A549 (cell line): Measurements from ENCODE around the gene SLC66A3. TPM values are rescaled to one million over a fixed set of nuclear protein-coding genes. Genes with fewer than 3 reads are reported as not detected.
"Not testable (repeated sequence)": the region's sequence is repeated elsewhere in the genome, so short reads cannot be mapped to it uniquely, and the experiment has no call there.

Source experiments
- ATAC-seq, 2 experiments: fragments of 200-7000 bp in 1 of 2; fragments of >200 bp in 1 of 2; cut with Nextera tagmentation in 1 of 2; cut with Tn5 transposase in 1 of 2; 3 replicates each; pipeline versions ENCODE4 v1.8.0 to v1.9.1; 2018 to 2020; ENCODE audit warnings: mild to moderate bottlenecking in 1 of 2, moderate library complexity in 1 of 2
- CTCF ChIA-PET: fragments of 300-600 bp; sonication (Branson Sonifier 250); formaldehyde crosslinking; extraction: SDS; loops from one replicate; lab custom pipeline; 2021; ENCODE audit warnings: antibody characterized with exemption, inconsistent platforms; lab: Yijun Ruan, JAX
- POLR2A ChIA-PET: fragments of 350-600 bp; formaldehyde crosslinking; extraction: SDS; loops from one replicate; lab custom pipeline; 2021; ENCODE audit warnings: antibody characterized with exemption, inconsistent platforms; lab: Yijun Ruan, JAX
- DNase-seq, 2 experiments: peaks; one replicate each; pipeline versions ENCODE4 v3.0.0 to v3.0.0-alpha.2; 2011 to 2016; ENCODE audit warnings: low read depth in 1 of 2, low spot score in 1 of 2
- FAIRE-seq: peaks from 2 replicates; lab custom pipeline; 2011; peaks lifted over from hg19 to GRCh38; lab: Jason Lieb, UNC
- H3K27ac ChIP-seq, 2 experiments: fragments of >200 bp; sonication (Bioruptor Twin); formaldehyde crosslinking; 3 replicates each; pipeline ENCODE4 v1.5.1; 2016 to 2017
- H3K4me1 ChIP-seq: fragments of >200 bp; sonication (Bioruptor Twin); formaldehyde crosslinking; 3 replicates; pipeline ENCODE4 v1.6.1; 2016
- H3K4me2 ChIP-seq: fragments of >200 bp; sonication (Bioruptor Twin); formaldehyde crosslinking; 3 replicates; pipeline ENCODE4 v1.6.1; 2016
- H3K4me3 ChIP-seq: fragments of >200 bp; sonication (Bioruptor Twin); formaldehyde crosslinking; 3 replicates; pipeline ENCODE4 v1.5.1; 2016
- H3K9me3 ChIP-seq: fragments of >200 bp; sonication (Bioruptor Twin); formaldehyde crosslinking; 3 replicates; pipeline ENCODE4 v1.6.1; 2016
- ATOH8 ChIP-seq: fragments of 250-450 bp; sonication (Bioruptor Pico); IDR thresholded peaks from 2 replicates; pipeline ENCODE4 v1.5.0; 2020; ENCODE audit warnings: low read depth, mild to moderate bottlenecking, moderate library complexity
- BCL3 ChIP-seq: fragments of >200 bp; sonication (Bioruptor Twin); formaldehyde crosslinking; IDR thresholded peaks from 3 replicates; pipeline ENCODE4 v1.6.1; 2016
- CBX8 ChIP-seq: fragments of 200-600 bp; sonication (generic); IDR thresholded peaks from 2 replicates; pipeline ENCODE4 v1.6.1; 2016
- CHD2 ChIP-seq: fragments of 150-350 bp; IDR thresholded peaks from 2 replicates; pipeline ENCODE4 v1.6.1; 2014; ENCODE audit warnings: low read length; ENCODE audit not compliant: partially characterized antibody
- FOXS1 ChIP-seq: fragments of 250-450 bp; sonication (Bioruptor Pico); IDR thresholded peaks from 2 replicates; pipeline ENCODE4 v1.5.0; 2020; ENCODE audit warnings: mild to moderate bottlenecking, moderate library complexity
- GATA3 ChIP-seq: IDR thresholded peaks from 2 replicates; pipeline ENCODE4 v1.6.1; 2012; ENCODE audit warnings: borderline replicate concordance
- HDAC2 ChIP-seq: fragments of 200-600 bp; sonication (generic); IDR thresholded peaks from 2 replicates; pipeline ENCODE4 v1.6.1; 2016
- HES2 ChIP-seq: fragments of >200 bp; sonication (Bioruptor Twin); formaldehyde crosslinking; IDR thresholded peaks from 2 replicates; pipeline ENCODE4 v1.6.1; 2016
- KDM1A ChIP-seq: fragments of 200-600 bp; sonication (generic); IDR thresholded peaks from 2 replicates; pipeline ENCODE4 v1.6.1; 2016; ENCODE audit warnings: low read depth, mild to moderate bottlenecking
- MYC ChIP-seq: IDR thresholded peaks from 2 replicates; pipeline ENCODE4 v1.6.1; 2012; ENCODE audit warnings: mild to moderate bottlenecking, inconsistent platforms, low read length, improper control_type of control experiment, borderline replicate concordance
- PHF8 ChIP-seq: fragments of 200-600 bp; sonication (generic); IDR thresholded peaks from 2 replicates; pipeline ENCODE4 v1.6.1; 2016; ENCODE audit warnings: low read depth, mild to moderate bottlenecking, antibody characterized with exemption, moderate library complexity, borderline replicate concordance
- RFX5 ChIP-seq: fragments of 450-650 bp; IDR thresholded peaks from 2 replicates; pipeline ENCODE4 v1.7.1; 2014; ENCODE audit warnings: antibody characterized with exemption, mild to moderate bottlenecking, moderate library complexity
- TP53 ChIP-seq: fragments of 250-450 bp; sonication (Bioruptor Pico); IDR thresholded peaks from 2 replicates; pipeline ENCODE4 v1.5.0; 2021; ENCODE audit warnings: mild to moderate bottlenecking, moderate library complexity
- ZFP36 ChIP-seq: fragments of 450-650 bp; IDR thresholded peaks from 2 replicates; pipeline ENCODE4 v1.6.1; 2014; ENCODE audit warnings: borderline replicate concordance; ENCODE audit not compliant: partially characterized antibody
- whole genome bisulfite sequencing: methylation state at CpG from one replicate; pipeline ENCODE4 v1.1.6; 2017; ENCODE audit errors: missing lambda C conversion rate; 5-methylcytosine and 5-hydroxymethylcytosine counted together
- polyA plus RNA-seq, 4 experiments: library from polyadenylated mRNA; depleted of rRNA in 3 of 4; stranded (reverse); fragments of >200 nt; fragmentation: RNase III in 1 of 4; extraction: RNeasy Plus Mini Kit Qiagen cat#74134 plus additional on column Dnase treatment in 1 of 4; gene quantifications; 2 replicates in 3 of 4; 3 replicates in 1 of 4; pipeline ENCODE4 v1.2.3, GENCODE V29; 2011 to 2017

Gene SLC66A3
- polyA plus RNA-seq, 2 of the 4 experiments (the other 2 are of a cell fraction), result 24.9 to 69.8 TPM

GRCh38 chr2:11160731-11161455 is 5.6 kb downstream of the SLC66A3 start:
- POLR2A ChIA-PET, result no interaction called here
- Histone ChIP-seq H3K4me3 (no peak overlapping the region), H3K4me1 (peaks cover 8% of the 10 kb centered on the region; the same call in 2 of the 3 replicates), H3K9me3 (no peaks in the 10 kb centered on the region), H3K27ac (no peak overlapping the region), H3K4me2 (no peak overlapping the region)
- DNase-seq (no peak), ATAC-seq (no peak), FAIRE-seq (no peak)
- CTCF ChIA-PET, result interaction anchor here (1.2 to 1.8 kb wide), 5 partner anchors 28 to 423 kb away, joined by 3 to 14 read pairs (median 4); a partner anchor contains a TSS
- no peak for TF ChIP-seq KDM1A
- WGBS, result 84% methylated on average over 15 of the region's 15 CpGs

GRCh38 chr2:11161747-11162146 is 6.5 kb downstream of the SLC66A3 start:
- Histone ChIP-seq H3K27ac (no peak overlapping the region), H3K9me3 (no peaks in the 10 kb centered on the region), H3K4me3 (no peak overlapping the region), H3K4me1 (no peaks in the 10 kb centered on the region), H3K4me2 (no peak overlapping the region)
- no peak for DNase-seq
- TF ChIP-seq FOXS1 (CRISPR knock-in tag), result no peak
- TF ChIP-seq CHD2, result no peak
- no peak for TF ChIP-seq PHF8
- TF ChIP-seq KDM1A, result no peak
- no peak for TF ChIP-seq ATOH8 (CRISPR knock-in tag)
- no peak for TF ChIP-seq ZFP36
- no peak for TF ChIP-seq MYC
- no peak for TF ChIP-seq RFX5
- no peak for ATAC-seq
- FAIRE-seq, result no peak
- ChIA-PET POLR2A (no interaction called here), CTCF (interaction anchor here (0.7 to 1.8 kb wide), 7 partner anchors 10 to 421 kb away, joined by 3 to 14 read pairs (median 4); a partner anchor contains a TSS)
- WGBS, result 97% methylated on average over 4 of the region's 4 CpGs

GRCh38 chr2:11163439-11164317 is 8.4 kb downstream of the SLC66A3 start:
- Histone ChIP-seq H3K27ac (no peak overlapping the region), H3K4me1 (no peaks in the 10 kb centered on the region), H3K4me3 (no peak overlapping the region), H3K4me2 (no peak overlapping the region), H3K9me3 (no peaks in the 10 kb centered on the region)
- no peak for DNase-seq
- ATAC-seq, result no peak
- POLR2A ChIA-PET, result interaction anchor here (1.2 kb wide), 1 partner anchor 8 kb away, joined by 5 read pairs; the partner anchor contains the start of gene SLC66A3
- 88% methylated on average over 16 of the region's 16 CpGs for WGBS
- CTCF ChIA-PET, result interaction anchor here (0.8 to 2.3 kb wide), 6 partner anchors 14 to 420 kb away, joined by 3 to 11 read pairs (median 4); partner anchors contain the start of gene ROCK2
- FAIRE-seq, result no peak
- no peak for TF ChIP-seq GATA3

GRCh38 chr2:11165046-11165445 is 9.8 kb downstream of the SLC66A3 start:
- CTCF ChIA-PET, result interaction anchor here (2.3 kb wide), 1 partner anchor 32 kb away, joined by 10 read pairs; a partner anchor contains a TSS
- H3K4me1 ChIP-seq, H3K9me3 ChIP-seq, ATAC-seq, POLR2A ChIA-PET, H3K4me2 ChIP-seq, H3K27ac ChIP-seq, DNase-seq, FAIRE-seq, H3K4me3 ChIP-seq: not testable (repeated sequence)
- 97% methylated on average over 7 of the region's 28 CpGs for WGBS

GRCh38 chr2:11166476-11166875 is 11.2 kb downstream of the SLC66A3 start:
- ChIA-PET CTCF (interaction anchor here (1.1 to 1.5 kb wide), 3 partner anchors 11 to 417 kb away, joined by 3 to 5 read pairs (median 4); partner anchors contain the start of gene SLC66A3), POLR2A (no interaction called here)
- DNase-seq (no peak), ATAC-seq (no peak), FAIRE-seq (no peak)
- TF ChIP-seq BCL3, result no peak
- no peak for TF ChIP-seq CBX8
- TF ChIP-seq HDAC2, result no peak
- TF ChIP-seq TP53 (CRISPR knock-in tag), result no peak
- no peak for TF ChIP-seq HES2
- Histone ChIP-seq H3K27ac (no peak overlapping the region), H3K4me2 (no peak overlapping the region), H3K9me3 (no peaks in the 10 kb centered on the region), H3K4me1 (no peaks in the 10 kb centered on the region), H3K4me3 (no peak overlapping the region)
- 87% methylated on average over 10 of the region's 10 CpGs for WGBS
